ENCODE data around the gene MACROD2. TPM values are rescaled to one million over a fixed set of nuclear protein-coding genes. Genes with fewer than 3 reads are reported as not detected.

Gene MACROD2
- total RNA-seq, 4 donors from 2014 or later: 2.9 to 11.3 (median 8.0) TPM

GRCh38 chr20:15333170-15333569 is 1337.9 kb downstream of the MACROD2 start:
- no peak for TF ChIP-seq CTCF (IDR thresholded peaks at IDR 0.05; ENCODE audit: low read depth)

- no peak for TF ChIP-seq CTCF (IDR thresholded peaks at IDR 0.05; ENCODE audit: low read depth)
Measured at GRCh38 chr20:15336011-15336410, 1340.7 kb downstream of the MACROD2 start.

GRCh38 chr20:15336536-15336935 is 1341.2 kb downstream of the MACROD2 start:
- TF ChIP-seq CTCF (IDR thresholded peaks at IDR 0.05; ENCODE audit: low read depth): no peak

GRCh38 chr20:15339264-15339663 is 1343.9 kb downstream of the MACROD2 start:
- TF ChIP-seq CTCF (IDR thresholded peaks at IDR 0.05; ENCODE audit: low read depth): no peak

GRCh38 chr20:15342991-15343523 is 1347.7 kb downstream of the MACROD2 start:
- TF ChIP-seq CTCF (IDR thresholded peaks at IDR 0.05; ENCODE audit: low read depth): no peak

- no peak for TF ChIP-seq CTCF (IDR thresholded peaks at IDR 0.05; ENCODE audit: low read depth)
Measured at GRCh38 chr20:15345287-15345686, 1350.0 kb downstream of the MACROD2 start.

GRCh38 chr20:15346657-15347280 is 1351.5 kb downstream of the MACROD2 start:
- TF ChIP-seq CTCF (IDR thresholded peaks at IDR 0.05; ENCODE audit: low read depth): no peak

Measured in subcutaneous adipose tissue (tissue), 4 donors.